Measurements from ENCODE around the gene CARD9. TPM values are rescaled to one million over a fixed set of nuclear protein-coding genes. Genes with fewer than 3 reads are reported as not detected.
A peak's percentile ranks its signal among the peaks of the same experiment; 100 is the strongest.

CARD9 gene
- total RNA-seq, 4 donors from 2014 or later: 1.1 to 5.6 (median 2.0) TPM

- Histone ChIP-seq H3K27ac (peak overlapping the region in 2 of 4 donors; percentile 78 to 80), H3K4me1 (peaks cover 7 to 34% (median 18%) of the 10 kb centered on the region in 4 donors), H3K27me3 (peaks cover 37% of the 10 kb centered on the region), H3K4me3 (no peak overlapping the region), H3K36me3 (no peaks in the 10 kb centered on the region), H3K9me3 (no peaks in the 10 kb centered on the region)
- DNase-seq: no peak
- in situ Hi-C loops (cut with MboI; ENCODE audit: low pct_ligation_motif_present in 1 of 4, low pct_unique_long_range_greater_than_20kb in 1 of 4, low sequenced_read_pairs in 3 of 4): no loop called here
- no peak for TF ChIP-seq POLR2A (IDR thresholded peaks at IDR 0.05)
- TF ChIP-seq CTCF (IDR thresholded peaks at IDR 0.05): no peak
- no peak for TF ChIP-seq EP300 (IDR thresholded peaks at IDR 0.05; ENCODE audit: low read depth)
- no peak for TF ChIP-seq POLR2AphosphoS5 (IDR thresholded peaks at IDR 0.05)
- WGBS, 2 donors (ENCODE audit: low coverage in 1 of 2): 84% methylated on average over 12 of the region's 13 CpGs; no CpG with 5 or more reads in 1 of the 2 donors
- intact Hi-C loops (cut with DNase I; ENCODE audit: low total_unique reads): loop anchor here (1.0 kb wide), 1 partner anchor 34 kb away; no protein-coding TSS in a partner anchor
Observed at GRCh38 chr9:136325358-136325757, 48.1 kb downstream of the CARD9 start.

- H3K9me3 ChIP-seq: no peaks in the 10 kb centered on the region
- H3K27me3 ChIP-seq: peaks cover 37% of the 10 kb centered on the region
- no peak for DNase-seq
- no peaks in the 10 kb centered on the region for H3K36me3 ChIP-seq
- H3K4me1 ChIP-seq: peaks cover 7 to 34% (median 18%) of the 10 kb centered on the region in 4 donors
- 64% methylated on average over 22 of the region's 24 CpGs; no CpG with 5 or more reads in 1 of the 2 donors for WGBS, 2 donors (ENCODE audit: low coverage in 1 of 2)
- H3K4me3 ChIP-seq: no peak overlapping the region
- in situ Hi-C loops (cut with MboI; ENCODE audit: low pct_ligation_motif_present in 1 of 4, low pct_unique_long_range_greater_than_20kb in 1 of 4, low sequenced_read_pairs in 3 of 4): no loop called here
- no peak for TF ChIP-seq POLR2AphosphoS5 (IDR thresholded peaks at IDR 0.05)
- TF ChIP-seq CTCF (IDR thresholded peaks at IDR 0.05): no peak
- TF ChIP-seq POLR2A (IDR thresholded peaks at IDR 0.05): no peak
- no peak for TF ChIP-seq EP300 (IDR thresholded peaks at IDR 0.05; ENCODE audit: low read depth)
- H3K27ac ChIP-seq: no peak overlapping the region
- intact Hi-C loops (cut with DNase I; ENCODE audit: low total_unique reads): loop anchor here (1.0 kb wide), 1 partner anchor 33 kb away; no protein-coding TSS in a partner anchor
Observed at GRCh38 chr9:136324501-136325300, 48.8 kb downstream of the CARD9 start.

GRCh38 chr9:136323371-136323789, 50.1 kb downstream of the CARD9 start:
- WGBS, 2 donors (ENCODE audit: low coverage in 1 of 2): 56% methylated on average over 17 of the region's 17 CpGs; no CpG with 5 or more reads in 1 of the 2 donors
- in situ Hi-C loops (cut with MboI; ENCODE audit: low pct_ligation_motif_present in 1 of 4, low pct_unique_long_range_greater_than_20kb in 1 of 4, low sequenced_read_pairs in 3 of 4): no loop called here
- intact Hi-C loops (cut with DNase I; ENCODE audit: low total_unique reads): no loop called here

More at GRCh38 chr9:136323371-136323789, 50.1 kb downstream of the CARD9 start:
- Histone ChIP-seq H3K27me3 (peaks cover 35% of the 10 kb centered on the region), H3K4me1 (peaks cover 0 to 21% (median 14%) of the 10 kb centered on the region in 4 donors), H3K36me3 (no peaks in the 10 kb centered on the region), H3K4me3 (no peak overlapping the region), H3K9me3 (no peaks in the 10 kb centered on the region), H3K27ac (no peak overlapping the region)
- TF ChIP-seq EP300 (IDR thresholded peaks at IDR 0.05; ENCODE audit: low read depth): no peak
- TF ChIP-seq POLR2A (IDR thresholded peaks at IDR 0.05): no peak
- TF ChIP-seq CTCF (IDR thresholded peaks at IDR 0.05): no peak
- TF ChIP-seq POLR2AphosphoS5 (IDR thresholded peaks at IDR 0.05): no peak
- peak; percentile 31 for DNase-seq

Measured in transverse colon (tissue), 4 donors.